Lower lobe of right lung (tissue), 2 donors: ENCODE data around the gene TMEM30B. TPM values are rescaled to one million over a fixed set of nuclear protein-coding genes. Genes with fewer than 3 reads are reported as not detected.

Source experiments
- ATAC-seq, 2 donors: fragments of 200-7000 bp; cut with Tn5 transposase; one replicate each; pipeline ENCODE4 v1.9.1; 2020 to 2022; ENCODE audit warnings: mild to moderate bottlenecking in 2 of 2, moderate library complexity in 2 of 2
- DNase-seq: peaks from one replicate; pipeline ENCODE4 v3.0.0-alpha.2; 2020
- H3K27ac ChIP-seq: fragments of 200-600 bp; one replicate; pipeline ENCODE4 v1.8.0; 2022
- H3K27me3 ChIP-seq: fragments of 200-600 bp; one replicate; pipeline ENCODE4 v1.8.0; 2022; ENCODE audit warnings: low read depth
- H3K36me3 ChIP-seq: fragments of 200-600 bp; one replicate; pipeline ENCODE4 v1.8.0; 2022; ENCODE audit warnings: mild to moderate bottlenecking
- H3K4me1 ChIP-seq: fragments of 200-600 bp; one replicate; pipeline ENCODE4 v1.8.0; 2022
- H3K4me3 ChIP-seq: fragments of 200-600 bp; one replicate; pipeline ENCODE4 v1.8.0; 2022; ENCODE audit warnings: mild to moderate bottlenecking
- H3K9me3 ChIP-seq: fragments of 200-600 bp; one replicate; pipeline ENCODE4 v1.8.0; 2022
- CTCF ChIP-seq: fragments of 200-600 bp; IDR thresholded peaks from one replicate; pipeline ENCODE4 v1.8.0; 2022; ENCODE audit warnings: antibody characterized with exemption, mild to moderate bottlenecking
- intact Hi-C: fragments of 100-400 bp; cut with DNase I; formaldehyde crosslinking; loops from one replicate; pipeline ENCODE4 v1.11.0; 2022
- total RNA-seq: library from RNA; stranded (reverse); fragmentation: NEBNext Ultra II Directional; extraction: Animal tissue kit (Norgen Biotek cat#: 25700); gene quantifications from one replicate; pipeline ENCODE4 v1.2.1, GENCODE V29; 2021
- donor health status: DM: no; HTN: yes; CAD: no; lungs with severe emphysema.

TMEM30B gene
- total RNA-seq, 1 donor from 2014 or later: 20.3 TPM

DNA sequence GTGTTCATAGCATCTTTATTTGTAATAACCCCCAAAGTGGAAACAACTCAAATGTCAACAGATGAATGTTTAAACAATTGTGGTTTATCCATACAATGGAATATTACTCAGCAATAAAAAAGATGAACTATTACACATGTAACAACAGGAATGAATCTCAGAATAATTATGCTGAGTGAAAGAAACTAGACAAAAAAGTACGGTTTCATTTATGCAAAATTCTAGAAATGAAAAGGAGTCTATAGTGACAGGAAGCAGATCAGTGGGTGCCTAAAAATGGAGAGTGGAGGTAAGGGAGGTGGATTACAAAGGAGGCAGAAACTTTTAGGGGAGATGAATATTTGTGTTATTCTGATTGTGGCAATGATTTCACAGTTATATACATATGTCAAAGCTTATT, 45.0 kb upstream of the TMEM30B start:
- TF ChIP-seq CTCF: no peak
- Histone ChIP-seq H3K27me3 (no peaks in the 10 kb centered on the region), H3K27ac (peak overlapping the region; percentile 89), H3K4me1 (peaks cover 37% of the 10 kb centered on the region), H3K36me3 (no peaks in the 10 kb centered on the region), H3K9me3 (no peaks in the 10 kb centered on the region), H3K4me3 (peak overlapping the region; percentile 20)
- no peak for ATAC-seq
- intact Hi-C loops: no loop called here
- DNase-seq: no peak

DNA sequence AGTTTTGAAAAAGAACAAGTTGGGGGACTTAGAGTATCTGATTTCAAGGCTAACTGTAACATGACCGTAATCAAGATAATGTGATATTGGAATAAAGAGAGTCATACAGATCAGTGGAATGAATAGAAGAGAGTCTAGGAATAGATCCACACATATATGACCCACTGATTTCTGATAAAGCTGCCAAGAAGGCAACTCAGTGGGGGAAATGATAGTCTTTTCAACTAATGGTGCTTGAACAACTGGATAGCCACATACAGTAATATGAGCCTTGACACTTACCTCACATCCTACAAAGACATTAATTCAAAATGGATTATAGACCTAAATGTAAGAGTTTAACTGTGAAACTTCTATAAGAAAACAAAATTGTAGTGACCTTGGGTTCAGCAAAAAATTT, 44.0 kb upstream of the TMEM30B start:
- Histone ChIP-seq H3K36me3 (no peaks in the 10 kb centered on the region), H3K27me3 (no peaks in the 10 kb centered on the region), H3K4me3 (no peak overlapping the region), H3K9me3 (no peaks in the 10 kb centered on the region), H3K27ac (peak overlapping the region; percentile 89), H3K4me1 (peaks cover 33% of the 10 kb centered on the region)
- no peak for ATAC-seq
- intact Hi-C loops: no loop called here
- DNase-seq: no peak
- TF ChIP-seq CTCF: no peak

DNA sequence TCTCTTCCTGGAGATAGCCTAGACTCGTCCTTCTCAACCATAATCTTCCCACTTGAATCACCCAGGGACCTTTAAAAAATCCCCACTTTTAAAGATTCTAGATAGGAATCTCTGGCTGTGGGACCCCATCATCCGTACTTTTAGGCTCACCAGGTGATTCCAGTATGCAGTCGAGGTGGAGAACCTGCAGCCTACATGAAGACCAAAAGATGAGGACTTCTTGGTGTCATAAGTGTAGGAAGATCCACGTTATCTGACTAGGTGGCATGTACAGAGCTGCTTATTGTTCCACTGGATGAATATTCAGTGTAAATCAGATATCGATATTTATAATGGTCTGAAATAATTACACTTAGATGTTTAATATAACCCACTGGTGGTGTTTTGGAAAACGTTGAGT, 42.8 kb upstream of the TMEM30B start:
- no peaks in the 10 kb centered on the region for H3K9me3 ChIP-seq
- no peaks in the 10 kb centered on the region for H3K36me3 ChIP-seq
- H3K27me3 ChIP-seq: no peaks in the 10 kb centered on the region
- H3K4me3 ChIP-seq: peak overlapping the region; percentile 79
- TF ChIP-seq CTCF: no peak
- H3K27ac ChIP-seq: peak overlapping the region; percentile 89
- DNase-seq (no peak), ATAC-seq (no peak)
- intact Hi-C loops: no loop called here
- peaks cover 25% of the 10 kb centered on the region for H3K4me1 ChIP-seq

- Histone ChIP-seq H3K4me1 (peaks cover 25% of the 10 kb centered on the region), H3K4me3 (peak overlapping the region; percentile 79), H3K36me3 (no peaks in the 10 kb centered on the region), H3K9me3 (no peaks in the 10 kb centered on the region), H3K27ac (peak overlapping the region; percentile 89), H3K27me3 (no peaks in the 10 kb centered on the region)
- ATAC-seq: peak; percentile 51 to 64
- DNase-seq: peak; percentile 59
- intact Hi-C loops: no loop called here
- no peak for TF ChIP-seq CTCF
Observed at GRCh38 chr14:61322799-61323290, 41.7 kb upstream of the TMEM30B start.

DNA sequence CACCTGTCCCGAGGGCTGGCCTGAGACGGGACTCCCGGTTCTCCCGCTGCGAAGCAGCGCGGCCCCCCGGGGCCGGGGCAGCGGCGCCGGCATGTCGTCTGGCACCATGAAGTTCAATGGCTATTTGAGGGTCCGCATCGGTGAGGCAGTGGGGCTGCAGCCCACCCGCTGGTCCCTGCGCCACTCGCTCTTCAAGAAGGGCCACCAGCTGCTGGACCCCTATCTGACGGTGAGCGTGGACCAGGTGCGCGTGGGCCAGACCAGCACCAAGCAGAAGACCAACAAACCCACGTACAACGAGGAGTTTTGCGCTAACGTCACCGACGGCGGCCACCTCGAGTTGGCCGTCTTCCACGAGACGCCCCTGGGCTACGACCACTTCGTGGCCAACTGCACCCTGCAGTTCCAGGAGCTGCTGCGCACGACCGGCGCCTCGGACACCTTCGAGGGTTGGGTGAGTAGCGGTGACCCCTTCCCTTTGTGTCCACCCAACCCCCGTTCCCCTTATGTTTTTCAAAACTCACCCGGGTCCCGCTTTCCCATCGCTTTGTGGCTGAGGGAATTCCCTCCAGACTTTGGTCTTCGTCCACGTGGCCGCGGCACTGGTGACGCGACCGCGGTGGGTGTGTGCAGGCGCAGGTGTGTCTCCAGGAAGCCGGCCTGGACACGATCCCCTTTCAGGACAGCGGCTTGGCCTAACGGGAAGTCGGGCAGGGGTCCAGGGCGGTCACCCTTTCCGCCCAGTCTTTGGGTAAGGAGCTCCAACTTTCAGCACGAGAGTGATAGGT, 41.1 kb upstream of the TMEM30B start:
- no peaks in the 10 kb centered on the region for H3K9me3 ChIP-seq
- DNase-seq (peak; percentile 81), ATAC-seq (peak; percentile 71 to 74)
- no peak for TF ChIP-seq CTCF
- peak overlapping the region; percentile 79 for H3K4me3 ChIP-seq
- no peaks in the 10 kb centered on the region for H3K27me3 ChIP-seq
- peak overlapping the region; percentile 89 for H3K27ac ChIP-seq
- peaks cover 20% of the 10 kb centered on the region for H3K4me1 ChIP-seq
- intact Hi-C loops: no loop called here
- H3K36me3 ChIP-seq: no peaks in the 10 kb centered on the region
